Thoracic aorta (tissue), 2 donors: Measurements from ENCODE around the gene MS4A10. TPM values are rescaled to one million over a fixed set of nuclear protein-coding genes. Genes with fewer than 3 reads are reported as not detected.
"Not testable (repeated sequence)": the region's sequence is repeated elsewhere in the genome, so short reads cannot be mapped to it uniquely, and the experiment has no call there.

Experiments used
- ATAC-seq: fragments of 150-250 bp; one replicate; pipeline ENCODE4 v1.8.0; 2017; ENCODE audit warnings: low read depth; ENCODE audit not compliant: insufficient number of reproducible peaks, low FRiP score
- DNase-seq: peaks from one replicate; pipeline ENCODE4 v3.0.0-alpha.2; 2020; ENCODE audit warnings: low spot score
- H3K27ac ChIP-seq, 2 donors: fragments of 200-600 bp; sonication (generic); 1 replicate in 1 of 2; 2 replicates in 1 of 2; pipeline ENCODE4 v1.5.1; 2016; ENCODE audit warnings: mild to moderate bottlenecking in 2 of 2, moderate library complexity in 2 of 2
- H3K27me3 ChIP-seq: fragments of 200-600 bp; sonication (generic); replicated peaks from 2 replicates; pipeline ENCODE4 v1.6.0; 2016; ENCODE audit warnings: mild to moderate bottlenecking; ENCODE audit not compliant: insufficient read depth
- H3K36me3 ChIP-seq: fragments of 200-600 bp; sonication (generic); one replicate; pipeline ENCODE4 v1.5.1; 2016
- H3K4me1 ChIP-seq, 2 donors: fragments of 200-600 bp; sonication (generic); 1 replicate in 1 of 2; 2 replicates in 1 of 2; pipeline versions ENCODE4 v1.5.1 to v1.6.0; 2016; ENCODE audit warnings: low read depth in 2 of 2, mild to moderate bottlenecking in 1 of 2; ENCODE audit not compliant: control insufficient read depth in 1 of 2
- H3K4me3 ChIP-seq: fragments of 200-600 bp; sonication (generic); 2 replicates; pipeline ENCODE4 v1.5.1; 2016; ENCODE audit warnings: mild to moderate bottlenecking
- H3K9me3 ChIP-seq: fragments of 200-600 bp; sonication (generic); 2 replicates; pipeline ENCODE4 v1.5.1; 2016
- CTCF ChIP-seq: fragments of 200-600 bp; sonication (generic); IDR thresholded peaks from one replicate; pipeline ENCODE4 v1.5.1; 2019; ENCODE audit warnings: antibody characterized with exemption
- total RNA-seq, 2 donors: library from RNA; depleted of rRNA; stranded (reverse); fragments of >200 nt; gene quantifications; one replicate each; pipeline versions ENCODE4 v1.1.0 to v1.2.3, GENCODE V29; 2016

Gene MS4A10
- total RNA-seq, 2 donors from 2014 or later: not detected

DNA sequence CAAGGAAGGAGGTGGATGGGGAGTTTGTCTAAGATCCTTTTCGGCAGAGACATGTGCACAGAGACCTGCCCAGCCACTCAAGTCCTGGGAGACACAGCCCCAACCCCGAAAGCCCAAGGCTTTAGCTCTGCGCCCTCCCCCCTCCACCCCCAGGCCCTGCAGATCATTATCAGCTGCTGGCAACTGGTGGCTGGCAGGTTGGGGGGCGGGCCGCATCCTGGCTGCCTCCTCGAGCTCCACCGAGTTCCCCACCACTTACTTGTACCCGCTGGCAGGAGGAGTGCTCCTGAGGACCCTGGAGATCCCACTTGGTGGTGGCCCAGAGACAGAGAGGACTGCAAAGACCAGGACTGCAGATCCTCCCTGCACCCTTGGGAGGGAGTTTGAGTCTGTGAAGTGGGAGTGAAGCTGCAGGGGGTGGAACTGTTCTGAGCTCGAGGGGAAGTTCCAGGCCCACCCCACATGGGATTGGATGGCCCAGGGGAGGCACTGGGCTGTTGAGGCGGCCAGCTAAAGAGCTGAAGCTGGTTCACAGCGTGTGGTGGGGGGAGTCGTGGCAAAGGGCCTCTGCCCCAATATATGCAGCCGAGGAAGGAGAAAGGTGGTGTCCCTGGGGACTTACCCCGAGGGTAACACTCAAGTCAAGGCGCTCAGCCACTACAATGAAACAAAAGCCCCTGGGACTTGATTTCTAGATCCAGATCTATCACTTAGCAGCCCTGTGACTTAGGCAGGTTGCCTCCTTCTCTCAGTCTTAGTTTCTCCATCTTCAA, 36.9 kb downstream of the MS4A10 start:
- no peak overlapping the region for H3K27ac ChIP-seq
- H3K9me3 ChIP-seq: peaks cover under 1% of the 10 kb centered on the region
- H3K4me3 ChIP-seq: no peak overlapping the region
- no peaks in the 10 kb centered on the region for H3K4me1 ChIP-seq
- H3K27me3 ChIP-seq: no peaks in the 10 kb centered on the region
- ATAC-seq (no peak), DNase-seq (no peak)
- H3K36me3 ChIP-seq: no peaks in the 10 kb centered on the region
- no peak for TF ChIP-seq CTCF

DNA sequence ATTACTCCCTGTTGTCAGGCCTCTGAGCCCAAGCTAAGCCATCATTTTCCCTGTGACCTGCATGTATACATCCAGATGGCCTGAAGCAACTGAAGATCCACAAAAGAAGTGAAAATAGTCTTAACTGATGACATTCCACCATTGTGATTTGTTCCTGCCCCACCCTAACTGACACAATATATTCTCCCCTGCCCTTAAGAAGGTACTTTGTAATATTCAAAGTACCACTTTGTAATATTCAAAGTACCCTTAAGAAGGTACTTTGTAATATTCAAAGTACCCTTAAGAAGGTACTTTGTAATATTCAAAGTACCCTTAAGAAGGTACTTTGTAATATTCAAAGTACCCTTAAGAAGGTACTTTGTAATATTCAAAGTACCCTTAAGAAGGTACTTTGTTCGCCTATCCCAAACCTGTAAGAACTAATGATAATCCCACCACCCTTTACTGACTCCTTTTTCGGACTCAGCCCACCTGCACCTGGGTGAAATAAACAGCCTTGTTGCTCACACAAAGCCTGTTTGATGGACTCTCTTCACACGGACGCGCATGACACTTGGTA, 38.7 kb downstream of the MS4A10 start:
- not testable (repeated sequence) for DNase-seq, H3K4me3 ChIP-seq, H3K9me3 ChIP-seq, H3K27me3 ChIP-seq, H3K36me3 ChIP-seq, H3K27ac ChIP-seq, ATAC-seq, H3K4me1 ChIP-seq

- no peak overlapping the region for H3K4me3 ChIP-seq
- ATAC-seq (no peak), DNase-seq (no peak)
- no peaks in the 10 kb centered on the region for H3K9me3 ChIP-seq
- H3K4me1 ChIP-seq: no peaks in the 10 kb centered on the region
- H3K27me3 ChIP-seq: no peaks in the 10 kb centered on the region
- no peaks in the 10 kb centered on the region for H3K36me3 ChIP-seq
- no peak for TF ChIP-seq CTCF
- no peak overlapping the region for H3K27ac ChIP-seq
Measured at GRCh38 chr11:60825118-60825517, 40.0 kb downstream of the MS4A10 start.

DNA sequence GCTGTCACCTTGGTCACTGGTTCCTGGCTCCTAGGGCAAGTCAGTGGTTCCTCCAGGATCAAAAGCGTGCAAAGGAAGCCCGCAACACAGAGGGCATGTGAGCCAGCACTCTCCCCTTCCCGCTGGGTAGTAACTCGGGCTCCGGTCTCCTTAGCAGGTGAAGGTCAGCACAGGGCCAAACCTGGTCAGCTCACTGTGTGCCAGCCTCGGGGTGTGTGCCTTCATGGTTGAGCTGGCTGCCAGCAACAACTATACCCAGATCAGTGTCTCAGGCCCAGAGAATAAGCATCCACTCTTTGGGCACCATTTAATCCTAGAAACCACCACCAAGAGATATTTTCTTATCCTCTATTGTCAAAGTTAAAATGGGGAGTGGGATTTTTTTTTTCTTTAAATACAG, 40.7 kb downstream of the MS4A10 start:
- DNase-seq (no peak), ATAC-seq (no peak)
- no peak overlapping the region for H3K4me3 ChIP-seq
- no peak overlapping the region for H3K27ac ChIP-seq
- no peaks in the 10 kb centered on the region for H3K9me3 ChIP-seq
- no peak for TF ChIP-seq CTCF
- H3K4me1 ChIP-seq: no peaks in the 10 kb centered on the region
- no peaks in the 10 kb centered on the region for H3K27me3 ChIP-seq
- H3K36me3 ChIP-seq: no peaks in the 10 kb centered on the region

GRCh38 chr11:60830478-60831142, 45.5 kb downstream of the MS4A10 start:
- no peak for DNase-seq
- no peak for TF ChIP-seq CTCF
- peaks cover 0 to 4% of the 10 kb centered on the region in 2 donors for H3K4me1 ChIP-seq
- H3K27ac ChIP-seq: no peak overlapping the region
- H3K27me3 ChIP-seq: no peaks in the 10 kb centered on the region
- no peaks in the 10 kb centered on the region for H3K36me3 ChIP-seq
- ATAC-seq: no peak
- H3K4me3 ChIP-seq: no peak overlapping the region
- no peaks in the 10 kb centered on the region for H3K9me3 ChIP-seq
